Uterus (tissue), 4 donors: ENCODE measurements around the gene GPR148. TPM values are rescaled to one million over a fixed set of nuclear protein-coding genes. Genes with fewer than 3 reads are reported as not detected.

Experiments used
- DNase-seq, 2 donors: peaks; one replicate each; pipeline ENCODE4 v3.0.0-alpha.2; 2019 to 2020
- H3K27ac ChIP-seq, 2 donors: fragments of 200-600 bp; sonication (generic); 1 replicate in 1 of 2; 2 replicates in 1 of 2; pipeline ENCODE4 v1.5.1; 2016 to 2018
- H3K27me3 ChIP-seq, 2 donors: fragments of 200-600 bp; sonication (generic); one replicate each; pipeline ENCODE4 v1.5.1; 2018 to 2019; ENCODE audit warnings: control low read depth in 1 of 2
- H3K36me3 ChIP-seq, 2 donors: fragments of 200-600 bp; sonication (generic); one replicate each; pipeline ENCODE4 v1.5.1; 2019; ENCODE audit warnings: control low read depth in 1 of 2
- H3K4me1 ChIP-seq, 2 donors: fragments of 200-600 bp; sonication (generic); one replicate each; pipeline ENCODE4 v1.5.1; 2018 to 2019; ENCODE audit warnings: control low read depth in 1 of 2
- H3K4me3 ChIP-seq, 2 donors: fragments of 200-600 bp; sonication (generic); 1 replicate in 1 of 2; 2 replicates in 1 of 2; pipeline ENCODE4 v1.5.1; 2018 to 2019; ENCODE audit warnings: mild to moderate bottlenecking in 1 of 2
- H3K9me3 ChIP-seq, 2 donors: fragments of 200-600 bp; sonication (generic); one replicate each; pipeline ENCODE4 v1.5.1; 2019; ENCODE audit warnings: control low read depth in 1 of 2
- CTCF ChIP-seq, 4 experiments: fragments of 200-600 bp in 2 of 4; fragments of 450-650 bp in 2 of 4; sonication (generic) in 2 of 4; IDR thresholded peaks; one replicate each; pipeline ENCODE4 v1.5.1; 2016 to 2019; ENCODE audit warnings: antibody characterized with exemption in 4 of 4, mild to moderate bottlenecking in 2 of 4, moderate library complexity in 1 of 4
- POLR2A ChIP-seq, 2 donors: fragments of 450-650 bp; IDR thresholded peaks; one replicate each; pipeline ENCODE4 v1.6.1; 2016; ENCODE audit warnings: antibody characterized with exemption in 2 of 2, mild to moderate bottlenecking in 1 of 2, moderate library complexity in 1 of 2
- intact Hi-C: fragments of 100-400 bp; cut with DNase I; formaldehyde crosslinking; loops from one replicate; pipeline ENCODE4 v1.15.1; 2023; ENCODE audit warnings: low total_unique reads
- total RNA-seq, 4 donors: library from RNA; depleted of rRNA in 3 of 4; stranded (reverse); fragments of >200 nt in 3 of 4; gene quantifications; one replicate each; pipeline versions ENCODE4 v1.1.0 to v1.2.4, GENCODE V29; 2014 to 2023
- donor health status: DM: yes; HTN: yes; CAD: no.

GPR148 gene
- total RNA-seq, 4 donors from 2014 or later, result not detected

DNA sequence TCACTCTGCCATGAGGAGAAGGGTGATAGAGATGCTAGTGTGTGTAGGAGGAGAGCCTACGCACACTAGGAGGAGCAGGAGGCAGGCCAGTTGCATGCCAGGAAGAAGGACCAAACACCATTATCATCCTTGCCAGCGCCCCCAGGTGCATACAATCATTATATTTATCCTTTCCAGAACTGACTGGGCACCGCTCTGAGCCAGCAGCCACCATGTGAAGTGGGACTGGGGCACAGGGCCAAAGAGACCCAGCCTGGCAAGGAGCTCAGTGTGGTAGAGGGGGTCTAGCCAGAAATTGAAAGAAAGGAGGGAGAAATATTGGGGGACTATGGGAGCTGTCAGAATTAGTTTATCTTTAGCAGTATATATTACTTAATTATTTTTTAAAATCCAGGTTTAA lies 8.3 kb upstream of the GPR148 start:
- Histone ChIP-seq H3K4me3 (no peak overlapping the region), H3K27ac (no peak overlapping the region), H3K4me1 (no peaks in the 10 kb centered on the region), H3K9me3 (no peaks in the 10 kb centered on the region), H3K27me3 (no peaks in the 10 kb centered on the region), H3K36me3 (no peaks in the 10 kb centered on the region)
- TF ChIP-seq CTCF (IDR thresholded peaks at IDR 0.05) (no peak), POLR2A (IDR thresholded peaks at IDR 0.05) (no peak)
- intact Hi-C loops, result no loop called here
- DNase-seq, result no peak

- intact Hi-C loops, result no loop called here
- H3K4me1 ChIP-seq, result peaks cover 6 to 7% of the 10 kb centered on the region in 2 donors
- no peak overlapping the region for H3K27ac ChIP-seq
- no peaks in the 10 kb centered on the region for H3K27me3 ChIP-seq
- no peaks in the 10 kb centered on the region for H3K9me3 ChIP-seq
- TF ChIP-seq CTCF (IDR thresholded peaks at IDR 0.05), result no peak
- no peak for TF ChIP-seq POLR2A (IDR thresholded peaks at IDR 0.05)
- H3K36me3 ChIP-seq, result no peaks in the 10 kb centered on the region
- no peak for DNase-seq
- H3K4me3 ChIP-seq, result no peak overlapping the region
Measured at GRCh38 chr2:130724455-130724854, 4.4 kb upstream of the GPR148 start.

- TF ChIP-seq CTCF (IDR thresholded peaks at IDR 0.05) (no peak), POLR2A (IDR thresholded peaks at IDR 0.05) (no peak)
- H3K27ac ChIP-seq, result peak overlapping the region; percentile 36 to 81
- peak overlapping the region; percentile 43 to 48 for H3K4me3 ChIP-seq
- H3K4me1 ChIP-seq, result peaks cover 6 to 7% of the 10 kb centered on the region in 2 donors
- DNase-seq, result no peak
- no peaks in the 10 kb centered on the region for H3K27me3 ChIP-seq
- intact Hi-C loops, result no loop called here
- no peaks in the 10 kb centered on the region for H3K36me3 ChIP-seq
- H3K9me3 ChIP-seq, result no peaks in the 10 kb centered on the region
Measured at GRCh38 chr2:130726614-130727180, 2.2 kb upstream of the GPR148 start.

- H3K27ac ChIP-seq, result peak overlapping the region; percentile 36 to 81
- no peaks in the 10 kb centered on the region for H3K27me3 ChIP-seq
- H3K4me1 ChIP-seq, result peaks cover 6 to 7% of the 10 kb centered on the region in 2 donors
- TF ChIP-seq POLR2A (IDR thresholded peaks at IDR 0.05) (peak in 1 of 2 donors; percentile 57), CTCF (IDR thresholded peaks at IDR 0.05) (peak in 1 of 4 experiments; percentile 6)
- H3K36me3 ChIP-seq, result no peaks in the 10 kb centered on the region
- peak; percentile 82 to 83 for DNase-seq
- H3K4me3 ChIP-seq, result peak overlapping the region; percentile 43 to 48
- H3K9me3 ChIP-seq, result no peaks in the 10 kb centered on the region
- intact Hi-C loops, result no loop called here
Measured at GRCh38 chr2:130727286-130727924, 1.5 kb upstream of the GPR148 start.

DNA sequence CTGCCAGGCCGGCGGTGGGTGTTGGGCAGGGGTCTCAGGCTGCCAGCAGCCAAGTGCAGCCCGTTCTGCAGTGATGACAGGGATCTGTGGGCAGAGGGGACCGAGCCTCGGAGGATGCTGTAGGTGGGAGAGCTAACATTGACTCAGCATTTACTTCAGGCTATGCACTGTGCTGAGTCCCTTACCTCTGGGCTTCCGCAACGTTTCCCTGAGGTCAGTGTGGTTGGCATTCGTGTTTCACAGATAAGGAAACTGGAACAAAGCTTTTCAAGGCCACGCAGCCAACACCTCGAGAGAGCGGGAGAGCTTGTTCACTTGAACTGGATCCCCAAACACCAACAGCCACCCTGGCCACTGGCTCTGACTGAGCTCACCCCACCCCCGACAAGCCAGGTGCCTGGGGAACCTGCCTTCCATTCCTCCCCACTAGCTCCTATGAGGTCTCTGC lies 839 bp upstream of the GPR148 start:
- Histone ChIP-seq H3K9me3 (no peaks in the 10 kb centered on the region), H3K27ac (peak overlapping the region in 1 of 2 donors; percentile 81), H3K4me3 (peak overlapping the region; percentile 6 to 43), H3K4me1 (peaks cover 6 to 7% of the 10 kb centered on the region in 2 donors), H3K27me3 (no peaks in the 10 kb centered on the region), H3K36me3 (no peaks in the 10 kb centered on the region)
- TF ChIP-seq CTCF (IDR thresholded peaks at IDR 0.05), result no peak
- no peak for TF ChIP-seq POLR2A (IDR thresholded peaks at IDR 0.05)
- intact Hi-C loops, result no loop called here
- DNase-seq, result no peak
